ENCODE results near the gene TDRD10.

DNA sequence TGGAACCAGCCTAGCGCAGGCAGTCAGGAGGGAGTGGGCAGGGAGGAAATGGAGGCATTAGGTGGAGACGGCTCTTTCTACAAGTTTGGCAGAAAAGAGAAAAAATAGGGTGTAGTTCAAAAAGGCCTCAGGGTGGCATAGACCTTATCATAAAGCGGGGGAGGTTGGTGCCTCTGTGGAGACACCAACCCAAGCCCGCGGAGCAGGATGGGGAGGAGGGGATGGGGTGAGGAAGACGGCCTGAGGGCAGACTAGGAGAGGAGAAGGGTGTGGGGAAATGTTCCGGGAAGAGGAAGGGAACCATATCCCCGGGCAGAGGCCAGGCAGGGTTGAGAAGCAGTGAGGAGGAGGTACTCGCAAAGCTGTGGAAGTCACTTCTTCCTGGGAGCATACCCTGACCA is 17.6 kb downstream of the TDRD10 start:
- TF ChIP-seq POLR2A (IDR thresholded peaks at IDR 0.05; ENCODE audit: low read length) (no peak), CTCF (IDR thresholded peaks at IDR 0.05) (no peak)

All from A549 (cell line).